Activated naive CD4-positive, alpha-beta T cell treated with Interleukin-2 at 50 U/mL for 16 hours (primary cell): ENCODE measurements around the gene RET.

ENCODE experiments used
- DNase-seq: peaks from one replicate; pipeline ENCODE4 v3.0.0-alpha.2; 2020

Gene RET

GRCh38 chr10:43177595-43177994 is 100.7 kb downstream of the RET start:
- no peak for DNase-seq
